ENCODE results near the gene LTB4R2. TPM values are rescaled to one million over a fixed set of nuclear protein-coding genes. Genes with fewer than 3 reads are reported as not detected.
A peak's percentile ranks its signal among the peaks of the same experiment; 100 is the strongest.

Gene LTB4R2
- polyA plus RNA-seq, 10 donors, result 1.4 to 3.4 (median 2.7) TPM

DNA sequence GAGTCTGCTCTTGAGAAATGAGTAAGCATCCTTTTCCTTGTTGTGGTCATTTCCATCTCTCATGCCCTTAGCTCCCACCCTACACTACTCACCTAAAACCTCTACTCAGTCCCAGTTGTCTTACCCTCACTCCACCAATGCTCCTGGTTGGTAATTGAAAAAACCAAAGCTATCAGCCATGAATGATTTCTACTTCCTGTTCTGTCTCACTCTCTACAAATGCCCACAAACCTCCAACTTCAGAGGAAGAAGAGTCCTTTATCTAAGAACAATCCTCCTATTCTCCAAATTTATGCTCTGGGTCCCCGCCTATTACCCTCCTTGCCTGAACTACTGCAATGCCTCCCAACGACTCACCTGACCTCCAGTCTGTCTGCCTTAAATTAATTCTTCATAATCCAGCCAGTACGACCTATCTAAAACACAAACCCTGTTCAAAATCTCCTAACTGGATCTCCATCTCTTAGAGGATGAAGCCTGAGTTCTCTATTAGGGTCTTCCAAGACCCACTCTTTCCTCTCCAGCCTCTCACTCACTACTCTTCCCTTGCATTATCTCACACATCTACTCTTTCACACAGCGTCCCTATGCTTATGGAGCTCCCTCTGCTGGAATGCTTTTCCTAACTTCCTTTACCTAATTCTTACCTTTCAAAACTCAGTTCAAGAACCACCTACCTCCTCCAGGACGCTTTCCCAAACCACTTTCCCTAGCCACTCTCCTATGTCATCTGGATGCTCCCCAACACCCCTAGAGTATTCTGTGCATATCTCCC, 12.6 kb upstream of the LTB4R2 start:
- no peak for DNase-seq

DNA sequence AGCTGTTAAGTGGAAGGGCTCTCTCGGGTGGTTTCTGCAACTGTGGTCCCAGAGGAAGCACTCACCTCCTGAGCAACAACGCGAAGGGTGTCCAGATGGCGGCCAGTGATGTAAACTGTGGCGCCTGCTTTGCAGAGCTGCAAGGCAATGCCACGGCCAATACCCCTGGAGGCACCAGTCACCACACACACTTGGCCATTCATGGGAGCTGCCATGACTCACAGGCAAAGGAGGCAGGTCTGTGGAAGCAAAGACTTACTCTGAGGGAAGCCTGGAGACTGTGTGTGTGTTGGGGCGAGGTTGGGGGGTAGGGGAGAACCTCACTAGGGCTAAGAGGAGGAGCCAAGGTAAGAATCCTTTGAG, 11.1 kb upstream of the LTB4R2 start:
- no peak for DNase-seq

DNA sequence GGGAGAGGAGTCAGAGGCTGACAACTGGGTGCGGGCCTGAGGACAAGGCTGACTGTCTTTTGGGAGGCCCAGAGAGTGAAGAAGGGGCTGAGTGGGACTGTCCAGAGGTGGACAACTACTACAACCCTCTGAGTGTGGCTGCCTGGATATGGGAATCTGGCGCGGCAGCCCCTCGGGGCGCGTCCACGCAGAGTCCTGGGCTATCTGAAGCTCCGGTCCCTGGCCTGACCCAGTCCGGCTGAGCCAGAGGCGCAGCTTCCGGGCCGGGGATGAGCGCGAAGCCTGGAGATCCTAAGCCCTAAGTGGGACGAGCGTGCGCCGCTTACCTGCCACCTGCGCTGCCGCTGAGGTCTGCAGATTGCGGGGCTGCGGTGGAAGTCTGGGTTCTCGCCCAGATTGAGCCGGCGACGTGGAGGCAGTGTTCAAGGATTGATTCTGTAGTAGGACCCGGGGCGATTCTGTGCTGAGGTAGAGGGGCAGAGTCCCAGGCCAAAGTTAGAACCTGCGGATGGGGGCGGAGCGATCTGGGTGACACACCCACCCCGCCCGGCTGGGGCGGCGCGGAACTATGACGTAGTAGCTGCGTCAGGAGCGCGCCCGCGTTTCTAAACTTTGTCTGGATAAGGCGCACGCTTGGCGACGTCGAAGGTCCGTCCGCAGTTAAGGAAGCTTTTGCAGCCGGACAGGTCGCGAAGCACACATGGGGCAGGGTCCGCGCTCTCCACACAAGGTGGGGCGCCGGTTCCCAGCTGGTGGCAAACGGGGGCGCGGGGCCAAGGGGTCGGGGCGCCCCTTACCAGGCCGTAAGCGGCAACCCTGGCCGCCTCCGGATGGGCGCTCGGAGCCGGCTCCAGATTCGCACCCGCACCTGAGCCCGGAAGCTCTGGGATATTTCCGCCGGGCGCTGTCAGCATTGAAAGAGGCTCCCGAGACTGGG, 10.4 kb upstream of the LTB4R2 start, which contains the start of the genes DHRS1 and NOP9:
Gene DHRS1, minus strand, starts transcription at position 526 of the 937 bp plus-strand sequence. CDS start 674 bp downstream, outside the sequence.
Gene NOP9, plus strand, starts transcription at position 596 of the 937 bp plus-strand sequence. Its CDS starts 105 bp downstream, at position 701.
- DNase-seq, result peak; percentile 87 to 95 (median 93)

DNA sequence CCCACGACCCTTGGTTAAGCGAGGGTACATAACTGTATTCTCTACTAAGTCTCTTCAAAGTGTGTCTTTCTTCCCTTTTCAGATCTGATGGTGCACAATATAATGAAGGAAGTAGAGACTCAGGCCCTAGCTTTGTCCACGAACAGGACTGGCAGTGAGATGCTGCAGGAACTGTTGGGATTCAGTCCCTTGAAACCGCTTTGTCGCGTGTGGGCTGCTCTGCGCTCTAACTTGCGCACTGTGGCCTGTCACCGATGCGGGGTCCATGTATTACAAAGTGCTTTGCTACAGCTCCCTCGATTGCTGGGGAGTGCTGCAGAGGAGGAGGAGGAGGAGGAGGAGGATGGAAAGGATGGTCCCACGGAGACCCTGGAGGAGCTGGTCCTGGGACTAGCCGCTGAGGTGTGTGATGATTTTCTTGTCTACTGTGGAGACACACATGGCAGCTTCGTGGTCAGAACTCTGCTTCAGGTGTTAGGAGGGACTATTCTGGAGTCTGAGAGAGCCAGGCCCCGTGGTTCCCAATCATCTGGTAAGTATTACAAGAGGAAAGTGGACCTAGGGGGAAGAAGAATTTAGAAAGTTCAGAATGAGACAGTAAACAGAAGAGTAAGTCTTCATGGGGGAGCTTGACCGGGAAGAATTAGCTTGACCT, 9.5 kb upstream of the LTB4R2 start:
- DNase-seq, result no peak

DNA sequence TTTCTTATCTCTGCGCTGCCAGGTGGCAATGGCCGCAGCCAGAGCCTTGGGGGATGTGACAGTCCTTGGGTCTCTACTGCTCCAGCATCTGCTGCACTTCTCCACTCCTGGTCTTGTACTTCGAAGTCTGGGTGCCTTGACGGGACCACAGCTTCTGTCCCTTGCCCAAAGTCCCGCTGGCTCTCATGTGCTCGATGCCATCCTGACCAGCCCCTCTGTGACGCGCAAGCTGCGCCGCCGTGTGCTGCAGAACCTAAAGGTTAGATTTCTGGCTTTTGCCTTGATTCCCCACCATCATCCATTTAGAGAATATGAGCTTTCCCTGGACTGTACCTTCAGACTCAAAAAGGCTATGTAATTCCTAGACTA, 5.9 kb upstream of the LTB4R2 start:
- no peak for DNase-seq

DNA sequence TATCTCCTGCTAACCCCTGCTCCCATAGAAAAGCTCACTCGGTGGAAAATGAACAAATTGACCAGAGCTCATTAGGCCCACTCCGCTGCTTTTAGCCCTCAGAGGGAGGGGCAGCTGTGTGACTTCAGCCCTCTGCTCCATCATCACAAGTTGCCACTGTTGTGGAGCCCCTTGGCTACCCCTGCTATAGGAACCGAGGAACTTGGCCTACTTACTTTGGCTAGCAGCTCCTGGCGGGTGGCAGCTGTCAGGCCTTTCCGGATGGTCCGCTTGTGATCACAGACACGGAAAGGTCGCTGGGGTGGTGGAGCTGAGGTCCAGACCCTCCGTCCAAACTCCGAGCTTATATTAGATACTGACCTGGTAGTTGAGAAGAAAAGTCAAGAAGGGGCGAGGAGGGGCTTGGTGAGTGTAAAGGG, 2.8 kb upstream of the LTB4R2 start:
- DNase-seq, result no peak

DNA sequence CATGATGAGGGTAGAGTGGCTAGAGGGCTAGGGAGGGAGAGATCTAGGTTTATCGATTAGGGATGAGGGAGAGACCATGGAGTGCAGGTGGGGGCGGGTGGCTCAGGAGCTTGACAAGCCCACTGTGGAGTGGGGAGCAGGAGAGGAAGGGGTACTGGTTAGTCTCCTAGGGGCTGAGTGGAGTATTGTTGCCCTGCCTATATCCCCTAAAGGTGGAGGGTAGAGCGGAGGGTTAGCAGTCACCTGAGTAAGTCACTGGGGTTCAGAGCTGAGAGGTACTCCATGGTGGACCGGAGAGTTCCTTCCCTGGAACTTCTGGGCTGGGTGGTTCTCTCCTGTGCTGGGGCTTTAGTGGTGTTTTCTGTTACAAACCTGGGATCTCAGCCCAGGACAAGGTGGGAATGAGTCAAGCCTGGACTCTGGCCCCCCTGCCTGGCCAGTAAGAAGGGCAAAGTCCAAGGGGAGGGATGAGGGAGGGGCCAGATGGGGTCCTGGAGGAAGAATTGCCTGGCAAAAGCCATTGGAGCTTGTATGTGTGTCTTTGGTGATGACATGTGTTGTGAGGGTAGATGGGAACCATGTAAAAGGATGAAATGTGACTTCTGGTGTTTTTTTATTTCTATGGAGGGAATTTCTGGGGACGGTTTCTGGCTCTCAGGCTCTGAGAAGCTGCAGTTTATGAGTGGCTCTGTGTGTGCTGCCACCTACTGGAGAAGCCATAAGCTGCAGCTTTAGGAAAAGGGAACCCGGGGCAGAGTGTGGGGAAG, 2.2 kb upstream of the LTB4R2 start, which contains the start of gene CIDEB:
Gene CIDEB, minus strand, starts transcription at position 403 of the 767 bp plus-strand sequence. Its CDS starts 119 bp downstream, at position 284.
- peak; percentile 38 to 73 (median 50) for DNase-seq

DNA sequence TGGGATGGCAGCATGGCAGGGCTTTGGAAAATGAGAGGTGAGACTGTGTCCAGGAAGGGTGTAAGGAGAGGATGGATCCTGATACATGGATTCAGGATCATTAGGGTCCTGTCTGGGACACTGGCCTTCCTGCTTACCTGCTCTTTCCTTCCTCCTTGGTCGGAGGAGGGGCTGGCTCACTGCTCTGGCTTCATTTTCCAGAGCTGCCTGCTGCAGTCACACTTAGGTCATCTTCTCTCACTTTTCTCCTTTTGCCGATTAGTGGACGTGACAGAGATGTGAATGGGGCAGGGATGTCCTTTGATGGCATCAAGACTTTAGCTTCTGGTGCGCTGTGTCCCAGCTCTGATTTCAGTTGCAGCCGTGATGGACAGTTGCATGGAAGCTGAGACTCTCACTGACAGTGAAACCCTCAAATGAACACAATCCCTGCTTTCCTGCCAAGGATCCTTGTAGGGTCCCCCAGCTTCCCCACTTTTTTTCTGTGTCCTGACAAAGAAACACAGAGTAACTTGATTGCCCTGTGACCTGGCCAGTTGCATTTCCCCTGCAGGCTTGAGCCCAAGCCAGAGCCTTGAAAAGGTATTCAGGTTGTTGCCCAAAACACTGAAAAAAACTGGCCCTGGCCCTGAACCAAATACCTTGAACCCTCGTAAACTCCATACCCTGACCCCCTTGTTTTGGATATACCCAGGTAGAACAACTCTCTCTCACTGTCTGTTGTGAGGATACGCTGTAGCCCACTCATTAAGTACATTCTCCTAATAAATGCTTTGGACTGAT, 1.4 kb upstream of the LTB4R2 start:
- DNase-seq, result no peak

DNA sequence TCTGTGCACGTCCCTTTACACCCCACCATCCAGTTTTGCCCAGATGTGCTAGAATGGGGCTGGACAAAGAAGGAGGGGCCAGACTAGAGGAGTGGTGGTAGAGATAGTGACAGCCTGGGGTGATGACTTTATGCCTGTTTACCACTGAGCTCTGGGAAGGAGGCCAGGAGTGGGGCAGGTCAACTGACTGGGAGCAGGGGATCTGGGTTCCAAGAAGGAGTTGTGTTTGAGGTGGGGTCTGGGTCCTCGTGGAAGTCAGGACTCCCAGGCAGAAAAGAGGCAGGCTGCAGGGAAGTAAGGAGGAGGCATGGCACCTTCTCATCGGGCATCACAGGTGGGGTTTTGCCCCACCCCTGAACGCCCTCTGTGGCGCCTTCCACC, 315 bp downstream of the LTB4R2 start:
- no peak for DNase-seq

DNA sequence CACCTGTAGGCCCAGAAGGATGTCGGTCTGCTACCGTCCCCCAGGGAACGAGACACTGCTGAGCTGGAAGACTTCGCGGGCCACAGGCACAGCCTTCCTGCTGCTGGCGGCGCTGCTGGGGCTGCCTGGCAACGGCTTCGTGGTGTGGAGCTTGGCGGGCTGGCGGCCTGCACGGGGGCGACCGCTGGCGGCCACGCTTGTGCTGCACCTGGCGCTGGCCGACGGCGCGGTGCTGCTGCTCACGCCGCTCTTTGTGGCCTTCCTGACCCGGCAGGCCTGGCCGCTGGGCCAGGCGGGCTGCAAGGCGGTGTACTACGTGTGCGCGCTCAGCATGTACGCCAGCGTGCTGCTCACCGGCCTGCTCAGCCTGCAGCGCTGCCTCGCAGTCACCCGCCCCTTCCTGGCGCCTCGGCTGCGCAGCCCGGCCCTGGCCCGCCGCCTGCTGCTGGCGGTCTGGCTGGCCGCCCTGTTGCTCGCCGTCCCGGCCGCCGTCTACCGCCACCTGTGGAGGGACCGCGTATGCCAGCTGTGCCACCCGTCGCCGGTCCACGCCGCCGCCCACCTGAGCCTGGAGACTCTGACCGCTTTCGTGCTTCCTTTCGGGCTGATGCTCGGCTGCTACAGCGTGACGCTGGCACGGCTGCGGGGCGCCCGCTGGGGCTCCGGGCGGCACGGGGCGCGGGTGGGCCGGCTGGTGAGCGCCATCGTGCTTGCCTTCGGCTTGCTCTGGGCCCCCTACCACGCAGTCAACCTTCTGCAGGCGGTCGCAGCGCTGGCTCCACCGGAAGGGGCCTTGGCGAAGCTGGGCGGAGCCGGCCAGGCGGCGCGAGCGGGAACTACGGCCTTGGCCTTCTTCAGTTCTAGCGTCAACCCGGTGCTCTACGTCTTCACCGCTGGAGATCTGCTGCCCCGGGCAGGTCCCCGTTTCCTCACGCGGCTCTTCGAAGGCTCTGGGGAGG, 985 bp downstream of the LTB4R2 start, which contains the start of gene LTB4R:
Gene LTB4R, plus strand, starts transcription at position 857 of the 959 bp plus-strand sequence. CDS start 4,150 bp downstream, outside the sequence.
- peak; percentile 53 to 92 (median 68) for DNase-seq

DNA sequence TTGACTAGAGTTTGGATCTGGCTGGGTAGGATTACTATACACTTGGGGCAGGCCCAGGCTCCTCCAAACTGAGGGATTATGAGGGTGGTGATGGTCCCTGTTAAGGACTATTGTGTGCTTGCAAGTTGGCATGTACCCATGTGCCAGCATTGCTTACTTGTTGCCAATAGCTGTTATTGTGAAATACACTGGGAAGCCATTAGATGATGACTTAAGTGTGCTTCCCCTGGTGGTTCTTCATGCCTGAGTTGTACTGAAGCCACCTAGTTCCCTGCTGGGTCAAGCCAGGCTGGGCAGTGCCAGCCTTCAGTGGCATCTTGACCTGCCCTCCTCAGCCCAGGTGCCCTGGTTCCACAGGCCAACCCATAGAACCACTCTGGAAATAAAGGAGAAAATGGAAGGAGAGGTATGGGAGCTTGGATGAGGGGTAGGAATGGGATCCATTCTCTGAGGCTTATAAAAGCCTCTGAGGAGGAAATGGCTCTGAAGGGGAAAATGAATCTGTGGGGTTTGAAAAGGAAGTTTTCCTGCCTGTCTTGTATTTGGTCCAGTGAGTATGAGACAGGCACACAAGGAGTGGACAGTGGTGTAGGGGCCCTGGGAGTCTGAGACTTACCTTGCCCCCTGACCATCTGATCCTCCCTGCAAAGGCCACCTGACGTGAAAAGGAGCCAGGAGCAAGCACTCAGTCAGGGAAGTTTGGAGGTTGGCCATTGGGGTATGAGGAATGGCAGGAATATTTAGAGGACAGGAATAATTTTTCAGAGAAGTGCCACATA, 2.1 kb downstream of the LTB4R2 start:
- no peak for DNase-seq

DNA sequence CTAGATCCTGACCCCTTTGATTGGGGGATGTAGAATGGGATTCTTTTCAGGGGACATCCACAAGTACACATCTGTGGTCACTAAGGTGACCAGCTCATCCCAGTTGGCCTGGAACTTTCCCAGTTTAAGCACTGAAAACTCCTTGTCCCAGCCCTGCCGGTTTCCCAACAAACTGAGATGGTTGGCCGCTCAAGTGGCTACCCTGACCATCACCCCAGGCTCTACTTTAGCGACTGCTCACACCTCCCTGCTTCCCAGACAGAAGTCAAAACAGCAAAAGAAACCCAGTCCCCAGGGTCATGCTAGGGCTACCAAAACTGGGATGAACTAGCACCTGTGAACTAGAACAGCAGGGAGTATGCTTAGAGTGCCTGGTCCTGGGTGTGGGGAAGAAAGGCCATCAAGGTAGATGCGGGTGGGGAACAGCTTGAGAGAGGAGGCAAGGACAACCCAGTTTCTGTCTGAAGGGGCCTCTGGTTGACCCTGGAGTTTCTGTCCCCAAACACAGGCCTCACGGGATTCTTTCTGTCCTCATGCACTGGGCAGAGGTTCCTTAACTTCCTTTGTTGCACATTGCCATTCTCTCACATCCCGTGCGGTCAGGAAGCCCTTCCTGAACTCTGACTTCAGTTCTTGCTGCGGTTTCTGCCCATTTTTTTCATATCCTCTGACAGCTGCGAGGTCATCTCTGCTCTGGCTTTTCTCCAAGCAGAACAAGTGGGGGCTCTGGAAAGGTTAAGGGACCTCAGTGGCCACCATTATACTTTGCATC, 3.0 kb downstream of the LTB4R2 start:
- peak in 1 of 3 donors; percentile 54 for DNase-seq

DNA sequence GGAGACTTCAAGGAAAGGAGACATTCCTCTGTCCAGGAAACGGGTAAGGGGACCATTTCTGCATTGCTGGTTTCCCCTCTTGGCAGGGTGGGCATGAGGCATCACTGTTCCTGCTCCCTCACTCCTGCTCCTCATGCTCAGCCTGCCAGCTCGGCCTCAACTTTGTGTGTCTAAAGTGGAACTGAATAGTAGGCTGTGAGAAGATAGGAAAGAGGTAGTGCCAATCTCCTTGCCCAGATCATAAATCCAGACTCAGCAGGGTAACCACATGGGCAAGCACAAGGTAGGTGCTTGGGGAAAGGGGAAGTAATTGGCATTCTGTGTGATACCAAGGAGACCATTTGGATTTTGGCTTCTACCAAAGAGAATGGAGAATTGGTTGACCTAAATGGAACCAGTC, 4.0 kb downstream of the LTB4R2 start:
- no peak for DNase-seq

DNA sequence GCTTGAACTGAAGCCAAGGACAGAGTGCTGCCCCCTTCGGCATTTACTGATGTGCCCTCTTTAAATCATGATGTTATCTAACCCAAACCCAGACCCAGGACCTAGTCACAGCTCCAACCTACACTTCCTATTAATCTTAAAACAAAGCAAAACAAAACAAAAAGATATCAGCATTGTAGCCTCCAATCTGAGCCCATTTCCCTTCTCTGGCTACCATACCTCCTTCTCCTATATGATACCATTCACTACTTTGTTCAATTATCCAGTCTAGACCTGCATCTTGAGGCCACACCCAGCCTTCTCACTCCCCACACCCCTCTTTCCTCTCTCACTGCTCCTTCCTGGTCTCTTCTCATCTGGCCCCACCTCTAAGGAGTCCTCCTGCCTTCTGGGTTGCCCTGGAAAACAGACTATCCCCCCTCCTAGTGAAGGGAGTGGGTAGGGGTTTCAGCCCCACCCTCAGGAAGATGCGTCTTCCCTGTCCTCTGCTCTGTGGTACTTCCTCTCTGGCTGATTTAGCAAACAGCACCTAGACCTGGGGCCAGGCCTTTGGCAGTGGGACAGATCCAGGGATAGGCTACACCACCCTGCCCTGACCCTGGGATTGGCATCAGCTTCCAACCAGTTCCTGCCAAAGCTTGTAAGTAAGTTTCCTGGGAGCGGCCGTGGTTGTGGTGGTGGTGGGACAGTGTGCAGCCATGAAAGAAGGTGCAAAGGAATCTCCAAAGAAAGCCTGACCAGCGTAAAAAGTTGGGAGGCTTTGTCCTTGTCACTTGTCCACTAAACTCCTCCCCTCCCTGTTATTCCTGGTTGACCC, 4.6 kb downstream of the LTB4R2 start:
- no peak for DNase-seq

DNA sequence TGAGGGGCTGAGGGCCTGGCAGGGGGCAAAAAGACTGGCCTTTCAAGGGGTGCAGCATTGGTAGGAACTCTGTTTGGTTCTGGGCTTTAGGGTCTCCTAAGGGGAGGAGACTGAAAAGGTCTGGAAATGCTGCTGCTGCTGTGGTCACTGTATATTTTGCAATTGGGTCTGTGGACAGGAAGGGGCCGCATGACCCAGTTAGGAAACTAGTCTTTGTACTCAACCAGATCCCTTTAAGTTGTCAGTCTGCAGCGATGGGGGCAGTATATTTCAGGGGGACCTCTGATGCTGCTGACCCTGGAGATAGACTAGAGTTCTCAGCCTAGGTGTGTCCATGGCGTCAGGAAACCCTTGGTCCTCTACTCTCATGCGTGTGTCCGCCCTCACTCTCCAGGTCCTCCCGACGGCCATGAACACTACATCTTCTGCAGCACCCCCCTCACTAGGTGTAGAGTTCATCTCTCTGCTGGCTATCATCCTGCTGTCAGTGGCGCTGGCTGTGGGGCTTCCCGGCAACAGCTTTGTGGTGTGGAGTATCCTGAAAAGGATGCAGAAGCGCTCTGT, 5.4 kb downstream of the LTB4R2 start:
- no peak for DNase-seq
